ENCODE measurements around the gene DHX35.

Gene DHX35

GRCh38 chr20:39032997-39033396 lies 70.9 kb downstream of the DHX35 start:
- DNase-seq, result no peak

- DNase-seq, result no peak
Measured at GRCh38 chr20:39036011-39036410, 73.9 kb downstream of the DHX35 start.

GRCh38 chr20:39036851-39037250 lies 74.7 kb downstream of the DHX35 start:
- no peak for DNase-seq

- no peak for DNase-seq
Measured at GRCh38 chr20:39038047-39038446, 75.9 kb downstream of the DHX35 start.

GRCh38 chr20:39038495-39038894 lies 76.4 kb downstream of the DHX35 start:
- no peak for DNase-seq

- no peak for DNase-seq
Measured at GRCh38 chr20:39039261-39039660, 77.1 kb downstream of the DHX35 start.

GRCh38 chr20:39040116-39040515 lies 78.0 kb downstream of the DHX35 start:
- no peak for DNase-seq

- DNase-seq, result no peak
Measured at GRCh38 chr20:39041067-39041466, 78.9 kb downstream of the DHX35 start.

GRCh38 chr20:39042279-39043150 lies 80.4 kb downstream of the DHX35 start:
- no peak for DNase-seq

- DNase-seq, result no peak
Measured at GRCh38 chr20:39044501-39044900, 82.4 kb downstream of the DHX35 start.

- DNase-seq, result no peak
Measured at GRCh38 chr20:39045676-39046075, 83.5 kb downstream of the DHX35 start.

GRCh38 chr20:39047417-39047985 lies 85.4 kb downstream of the DHX35 start:
- no peak for DNase-seq

GRCh38 chr20:39048000-39048696 lies 86.0 kb downstream of the DHX35 start:
- DNase-seq, result peak; percentile 33 to 39

- DNase-seq, result no peak
Measured at GRCh38 chr20:39049148-39049547, 87.0 kb downstream of the DHX35 start.

GRCh38 chr20:39049684-39050554 lies 87.8 kb downstream of the DHX35 start:
- DNase-seq, result peak; percentile 15 to 55

GRCh38 chr20:39050555-39050902 lies 88.4 kb downstream of the DHX35 start:
- DNase-seq, result no peak

- no peak for DNase-seq
Measured at GRCh38 chr20:39052676-39053075, 90.5 kb downstream of the DHX35 start.

GRCh38 chr20:39057143-39057542 lies 95.0 kb downstream of the DHX35 start:
- no peak for DNase-seq

- no peak for DNase-seq
Measured at GRCh38 chr20:39057911-39058310, 95.8 kb downstream of the DHX35 start.

- DNase-seq, result no peak
Measured at GRCh38 chr20:39059036-39059435, 96.9 kb downstream of the DHX35 start.

GRCh38 chr20:39066471-39067242 lies 104.5 kb downstream of the DHX35 start:
- DNase-seq, result no peak

GRCh38 chr20:39067526-39068216 lies 105.5 kb downstream of the DHX35 start:
- DNase-seq, result no peak

All from bone marrow (tissue), 2 donors.